Heart right ventricle (tissue), 16 donors: Measurements from ENCODE around the gene CD28. TPM values are rescaled to one million over a fixed set of nuclear protein-coding genes. Genes with fewer than 3 reads are reported as not detected.

Experiments
- ATAC-seq, 8 donors: fragments of 200-7000 bp; cut with Tn5 transposase; one replicate each; pipeline ENCODE4 v1.9.1; 2020; ENCODE audit warnings: mild to moderate bottlenecking in 8 of 8, moderate library complexity in 8 of 8, moderate number of reproducible peaks in 1 of 8
- DNase-seq, 2 donors: peaks; one replicate each; pipeline ENCODE4 v3.0.0-alpha.2; 2020
- H3K27ac ChIP-seq, 10 donors: fragments of 200-600 bp; sonication (generic) in 2 of 10; one replicate each; pipeline versions ENCODE4 v1.5.0 to v1.8.0; 2020 to 2022; ENCODE audit warnings: mild to moderate bottlenecking in 3 of 10
- H3K27me3 ChIP-seq, 7 donors: fragments of 200-600 bp; one replicate each; pipeline ENCODE4 v1.8.0; 2021 to 2022; ENCODE audit warnings: mild to moderate bottlenecking in 2 of 7
- H3K36me3 ChIP-seq, 9 donors: fragments of 200-600 bp; sonication (generic) in 1 of 9; one replicate each; pipeline versions ENCODE4 v1.5.0 to v1.8.0; 2020 to 2022; ENCODE audit warnings: mild to moderate bottlenecking in 2 of 9
- H3K4me1 ChIP-seq, 9 donors: fragments of 200-600 bp; sonication (generic) in 1 of 9; one replicate each; pipeline versions ENCODE4 v1.5.0 to v1.8.0; 2020 to 2022; ENCODE audit warnings: mild to moderate bottlenecking in 4 of 9
- H3K4me3 ChIP-seq, 10 donors: fragments of 200-600 bp; sonication (generic) in 2 of 10; one replicate each; pipeline versions ENCODE4 v1.5.0 to v1.8.0; 2020 to 2022; ENCODE audit warnings: mild to moderate bottlenecking in 7 of 10, moderate library complexity in 2 of 10
- H3K9me3 ChIP-seq, 11 donors: fragments of 200-600 bp in 10 of 11; sonication (generic) in 2 of 11; one replicate each; pipeline versions ENCODE4 v1.5.0 to v1.8.0; 2013 to 2022; ENCODE audit warnings: mild to moderate bottlenecking in 2 of 11, control low read depth in 1 of 11, moderate library complexity in 1 of 11
- CTCF ChIP-seq, 9 donors: fragments of 200-600 bp; sonication (generic) in 2 of 9; IDR thresholded peaks; one replicate each; pipeline versions ENCODE4 v1.5.0 to v1.8.0; 2021 to 2022; ENCODE audit warnings: antibody characterized with exemption in 9 of 9, mild to moderate bottlenecking in 5 of 9, moderate library complexity in 1 of 9
- WGBS, 2 donors: extraction: QIAGEN DNeasy Blood & Tissue Kit; methylation state at CpG; one replicate each; pipeline ENCODE4 v1.1.7; 2013; ENCODE audit warnings: inconsistent platforms in 1 of 2; 5-methylcytosine and 5-hydroxymethylcytosine counted together
- intact Hi-C, 10 donors: fragments of 100-400 bp; cut with DNase I; formaldehyde crosslinking; loops; one replicate each; pipeline versions ENCODE4 v1.11.1 to v1.14.2; 2022
- polyA plus RNA-seq, 2 donors: library from polyadenylated mRNA; stranded (reverse); fragments of 200-250 nt; gene quantifications; one replicate each; pipeline ENCODE4 v1.2.3, GENCODE V29; 2013
- total RNA-seq, 10 donors: library from RNA; stranded (reverse); fragmentation: NEBNext Ultra II Directional in 3 of 10; extraction: Animal tissue kit (Norgen Biotek cat#: 25700) in 3 of 10; gene quantifications; one replicate each; pipeline versions ENCODE4 v1.2.1 to v1.2.4, GENCODE V29; 2021 to 2023
- donor health status: Arrhythmogenic right ventricular cardiomyopathy.
- donor health status: ischemic (EF 13 %, LVEDD 7.1; RV severe dilation, severe dysfunction).
- donor health status: healthy with polysubstance abuse.
- donor health status: DM: no; HTN: yes; CAD: no.
- donor health status: DM: no; HTN: no; CAD: no.
- donor health status: ischemic (EF 25% LVEDD 6.9; RV normal size, moderate dysfunction).
- donor health status: ischemic (EF 25% LVEDD 5.7; RV mildly dilated, moderate dysfunction).
- donor health status: healthy.
- donor health status: DM: yes; HTN: yes; CAD: no.
- donor health status: Ischemic cardiomyopathy.
- donor health status: ischemic (EF 35%, LVEDD 5.7; RV mildly dilated, moderate dysfunction).
- donor health status: nonischemic (EF 11% LVEDD 7.7; RV severe dilation, severe dysfunction).
- donor health status: DM: yes; HTN: yes; CAD: no.
- donor health status: PGD.
- donor health status: ischemic (EF 29% LVEDD 5.4; RV normal size, mild dysfunction).
- donor health status: nonischemic (EF 23%, LVEDD 6.1; RV moderate dilation, normal function).

Gene CD28
- total and polyA plus RNA-seq, 12 donors, result 0.10 to 5.3 (median 0.69) TPM

GRCh38 chr2:203685081-203685621 lies 21.3 kb upstream of the CD28 start:
- Histone ChIP-seq H3K4me3 (no peak overlapping the region), H3K27ac (peak overlapping the region; percentile 82 to 91 (median 86)), H3K27me3 (no peaks in the 10 kb centered on the region), H3K9me3 (no peaks in the 10 kb centered on the region), H3K4me1 (peaks cover 43 to 96% (median 89%) of the 10 kb centered on the region in 9 donors), H3K36me3 (no peaks in the 10 kb centered on the region)
- 37 to 51% methylated on average over 5 of the region's 5 CpGs for WGBS, 2 donors
- intact Hi-C loops, result loop anchor here in 3 of 10 donors (5.0 to 10.0 kb wide), 2 partner anchors 100 to 148 kb away; partner anchors contain the start of gene RAPH1 (in 1 of the 3)
- peak; percentile 16 to 49 for DNase-seq
- TF ChIP-seq CTCF (IDR thresholded peaks at IDR 0.05), result no peak
- ATAC-seq, result peak; percentile 62 to 84 (median 72)

- ATAC-seq, result no peak
- H3K36me3 ChIP-seq, result no peaks in the 10 kb centered on the region
- no peak overlapping the region for H3K4me3 ChIP-seq
- no peaks in the 10 kb centered on the region for H3K27me3 ChIP-seq
- TF ChIP-seq CTCF (IDR thresholded peaks at IDR 0.05), result no peak
- DNase-seq, result no peak
- H3K9me3 ChIP-seq, result no peaks in the 10 kb centered on the region
- H3K4me1 ChIP-seq, result peaks cover 43 to 98% (median 94%) of the 10 kb centered on the region in 9 donors
- peak overlapping the region; percentile 82 to 91 (median 86) for H3K27ac ChIP-seq
- intact Hi-C loops, result loop anchor here in 3 of 10 donors (5.0 to 10.0 kb wide), 2 partner anchors 99 to 149 kb away; partner anchors contain the start of gene RAPH1 (in 1 of the 3)
- 82 to 84% methylated on average over 4 of the region's 4 CpGs for WGBS, 2 donors
These were observed 20.5 kb upstream of the CD28 start for GRCh38 chr2:203685789-203686420.

- Histone ChIP-seq H3K4me3 (no peak overlapping the region), H3K4me1 (peaks cover 42 to 98% (median 91%) of the 10 kb centered on the region in 9 donors), H3K9me3 (no peaks in the 10 kb centered on the region), H3K27ac (peak overlapping the region in 8 of 10 donors; percentile 7 to 91 (median 86)), H3K27me3 (no peaks in the 10 kb centered on the region), H3K36me3 (no peaks in the 10 kb centered on the region)
- no peak for TF ChIP-seq CTCF (IDR thresholded peaks at IDR 0.05)
- no peak for ATAC-seq
- WGBS, 2 donors, result 98% methylated on average over 2 of the region's 2 CpGs
- no peak for DNase-seq
- intact Hi-C loops, result loop anchor here in 3 of 10 donors (5.0 to 10.0 kb wide), 2 partner anchors 98 to 150 kb away; partner anchors contain the start of gene RAPH1 (in 1 of the 3)
These were observed 19.3 kb upstream of the CD28 start for GRCh38 chr2:203687165-203687564.

GRCh38 chr2:203688798-203689197 lies 17.6 kb upstream of the CD28 start:
- DNase-seq, result peak; percentile 52 to 67
- Histone ChIP-seq H3K27ac (peak overlapping the region in 8 of 10 donors; percentile 15 to 91 (median 48)), H3K36me3 (no peaks in the 10 kb centered on the region), H3K27me3 (no peaks in the 10 kb centered on the region), H3K9me3 (no peaks in the 10 kb centered on the region), H3K4me1 (peaks cover 33 to 98% (median 89%) of the 10 kb centered on the region in 9 donors), H3K4me3 (no peak overlapping the region)
- peak; percentile 26 to 79 (median 50) for ATAC-seq
- no peak for TF ChIP-seq CTCF (IDR thresholded peaks at IDR 0.05)
- intact Hi-C loops, result loop anchor here in 3 of 10 donors (5.0 to 10.0 kb wide), 2 partner anchors 96 to 151 kb away; partner anchors contain the start of gene RAPH1 (in 1 of the 3)
- WGBS, 2 donors, result 9 to 23% methylated on average over 4 of the region's 4 CpGs
